Measurements from ENCODE around the gene SULT4A1.

GRCh38 chr22:43857367-43857766 lies 4.9 kb downstream of the SULT4A1 start:
- TF ChIP-seq CTCF (IDR thresholded peaks at IDR 0.05; ENCODE audit: control extremely low read depth in 1 of 3, insufficient read depth in 1 of 3, low read depth in 1 of 3, low read length in 3 of 3) (no peak), SP1 (IDR thresholded peaks at IDR 0.05; ENCODE audit: low read depth, low read length) (no peak), EZH2 (IDR thresholded peaks at IDR 0.05; ENCODE audit: low read depth, low read length, severe bottlenecking) (no peak)
